ENCODE data around the gene SRM.
A peak's percentile ranks its signal among the peaks of the same experiment; 100 is the strongest.

Gene SRM

DNA sequence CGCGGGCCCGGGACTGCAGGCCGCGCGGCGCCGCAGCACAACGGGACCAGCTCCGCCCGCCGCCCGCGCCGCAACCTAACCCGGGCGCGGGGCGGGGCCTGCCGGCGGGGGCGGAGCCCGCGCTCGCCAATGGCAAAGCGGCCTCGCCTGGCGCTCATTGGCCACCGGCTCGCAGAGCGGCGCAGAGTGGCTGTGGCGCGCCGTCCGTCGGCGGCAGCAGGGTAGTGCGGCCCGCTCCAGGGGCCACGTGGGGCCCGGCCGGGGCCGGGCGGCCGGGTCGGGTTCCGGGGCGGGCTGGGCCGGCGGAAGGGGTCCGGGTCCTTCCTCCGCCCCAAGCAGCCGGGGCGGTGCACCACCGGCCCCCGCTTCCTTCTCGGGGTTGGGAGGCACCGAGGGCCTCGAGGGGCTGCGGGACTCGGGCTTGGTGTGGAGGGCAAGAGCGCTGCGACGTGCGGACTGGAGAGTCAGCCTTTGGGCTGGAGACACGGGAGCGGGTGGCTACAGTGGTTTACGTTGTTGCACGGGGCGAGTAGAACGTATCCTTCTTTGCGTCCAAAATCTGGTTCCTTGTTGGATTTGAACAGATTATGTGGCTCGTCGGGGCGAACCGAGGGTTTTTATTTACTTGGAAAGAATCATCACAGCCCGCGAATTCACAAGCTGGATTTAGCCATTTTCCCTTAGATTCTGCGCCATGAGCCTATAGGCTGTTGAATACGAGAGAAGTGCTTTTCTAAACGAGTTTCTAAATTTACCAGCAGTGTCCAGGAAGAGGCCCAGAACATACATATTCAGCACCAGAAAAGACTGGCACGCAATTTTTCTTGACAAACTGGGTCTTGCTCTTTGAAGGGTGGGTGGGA, at the start of gene SRM:
SRM (minus strand) TSS at position 51 of the 863 bp plus-strand sequence. CDS start 75 bp downstream, outside the sequence.
- peak within 1 kb of the TSS; percentile 52 for H3K27ac ChIP-seq (ENCODE audit: low read depth, low read length)
- H4K20me1 ChIP-seq (ENCODE audit: low read depth, low read length) = no peaks in the 10 kb centered on the region
- H3K9me3 ChIP-seq (ENCODE audit: insufficient read depth, low read length) = no peaks in the 10 kb centered on the region
- no peaks in the 10 kb centered on the region for H3K9me2 ChIP-seq (replicated peaks; ENCODE audit: insufficient read depth, low read length)
- H3K4me3 ChIP-seq (ENCODE audit: insufficient read depth, low read length, poor library complexity, severe bottlenecking) = peak within 1 kb of the TSS; percentile 98
- H3K36me3 ChIP-seq (ENCODE audit: low read length) = peaks cover 8% of the 10 kb centered on the region; the same call in 1 of the 2 replicates
- H3K27me3 ChIP-seq (ENCODE audit: low read length) = no peaks in the 10 kb centered on the region
- H2AFZ ChIP-seq (ENCODE audit: low read depth, low read length, severe bottlenecking) = peak within 1 kb of the TSS; percentile 71
- peaks cover 27% of the 10 kb centered on the region for H3K79me2 ChIP-seq (ENCODE audit: insufficient read depth, low read length)
- H3F3A ChIP-seq (ENCODE audit: insufficient read depth) = peaks cover 13% of the 10 kb centered on the region
- H3K4me2 ChIP-seq (ENCODE audit: low read depth, low read length, poor library complexity, severe bottlenecking) = peak within 1 kb of the TSS; percentile 89
- no peak for TF ChIP-seq CTCF (IDR thresholded peaks at IDR 0.05; ENCODE audit: insufficient read depth, low read length, poor library complexity, severe bottlenecking)
- no peak for TF ChIP-seq EZH2phosphoT487 (conservative IDR thresholded peaks at IDR 0.05; ENCODE audit: low read length)
- H3K9ac ChIP-seq (ENCODE audit: low read length) = peak within 1 kb of the TSS; percentile 95

GRCh38 chr1:11109047-11109760, 49.4 kb upstream of the SRM start:
- Histone ChIP-seq H2AFZ (ENCODE audit: low read depth, low read length, severe bottlenecking) (no peak overlapping the region), H3K36me3 (ENCODE audit: low read length) (peaks cover 4% of the 10 kb centered on the region; the same call in 1 of the 2 replicates), H3K4me3 (ENCODE audit: insufficient read depth, low read length, poor library complexity, severe bottlenecking) (no peak overlapping the region), H3F3A (ENCODE audit: insufficient read depth) (no peaks in the 10 kb centered on the region), H3K79me2 (ENCODE audit: insufficient read depth, low read length) (no peaks in the 10 kb centered on the region), H3K4me2 (ENCODE audit: low read depth, low read length, poor library complexity, severe bottlenecking) (no peak overlapping the region), H4K20me1 (ENCODE audit: low read depth, low read length) (no peaks in the 10 kb centered on the region), H3K27ac (ENCODE audit: low read depth, low read length) (no peak overlapping the region), H3K27me3 (ENCODE audit: low read length) (no peaks in the 10 kb centered on the region), H3K9ac (ENCODE audit: low read length) (no peak overlapping the region), H3K9me3 (ENCODE audit: insufficient read depth, low read length) (no peaks in the 10 kb centered on the region), H3K9me2 (replicated peaks; ENCODE audit: insufficient read depth, low read length) (no peaks in the 10 kb centered on the region)
- no peak for TF ChIP-seq EZH2phosphoT487 (conservative IDR thresholded peaks at IDR 0.05; ENCODE audit: low read length)
- no peak for TF ChIP-seq CTCF (IDR thresholded peaks at IDR 0.05; ENCODE audit: insufficient read depth, low read length, poor library complexity, severe bottlenecking)

GRCh38 chr1:11107599-11107998, 47.8 kb upstream of the SRM start:
- Histone ChIP-seq H3K79me2 (ENCODE audit: insufficient read depth, low read length) (no peaks in the 10 kb centered on the region), H3K27me3 (ENCODE audit: low read length) (no peaks in the 10 kb centered on the region), H3K4me2 (ENCODE audit: low read depth, low read length, poor library complexity, severe bottlenecking) (no peak overlapping the region), H3K9me3 (ENCODE audit: insufficient read depth, low read length) (no peaks in the 10 kb centered on the region), H3K9me2 (replicated peaks; ENCODE audit: insufficient read depth, low read length) (no peaks in the 10 kb centered on the region), H3K4me3 (ENCODE audit: insufficient read depth, low read length, poor library complexity, severe bottlenecking) (no peak overlapping the region), H3K36me3 (ENCODE audit: low read length) (peaks cover 4% of the 10 kb centered on the region; the same call in 1 of the 2 replicates), H3K27ac (ENCODE audit: low read depth, low read length) (no peak overlapping the region), H3K9ac (ENCODE audit: low read length) (no peak overlapping the region), H3F3A (ENCODE audit: insufficient read depth) (no peaks in the 10 kb centered on the region), H2AFZ (ENCODE audit: low read depth, low read length, severe bottlenecking) (no peak overlapping the region), H4K20me1 (ENCODE audit: low read depth, low read length) (no peaks in the 10 kb centered on the region)
- TF ChIP-seq EZH2phosphoT487 (conservative IDR thresholded peaks at IDR 0.05; ENCODE audit: low read length) = no peak
- TF ChIP-seq CTCF (IDR thresholded peaks at IDR 0.05; ENCODE audit: insufficient read depth, low read length, poor library complexity, severe bottlenecking) = no peak
